Sigmoid colon (tissue), 4 donors: ENCODE results near the gene NPC1.

ENCODE experiments used
- CTCF ChIP-seq, 4 experiments: fragments of 450-650 bp in 3 of 4; fragments of 200-600 bp in 1 of 4; IDR thresholded peaks; one replicate each; pipeline ENCODE4 v1.5.1; 2016 to 2019; ENCODE audit warnings: antibody characterized with exemption in 4 of 4, mild to moderate bottlenecking in 3 of 4, moderate library complexity in 2 of 4
- EP300 ChIP-seq, 4 donors: sonication (generic); formaldehyde crosslinking; IDR thresholded peaks; one replicate each; pipeline ENCODE4 v1.6.1; 2017; ENCODE audit warnings: antibody characterized with exemption in 4 of 4
- POLR2A ChIP-seq, 2 donors: fragments of 450-650 bp; IDR thresholded peaks; one replicate each; pipeline ENCODE4 v1.6.1; 2016; ENCODE audit warnings: antibody characterized with exemption in 2 of 2, mild to moderate bottlenecking in 2 of 2, moderate library complexity in 2 of 2
- POLR2AphosphoS5 ChIP-seq, 4 donors: sonication (generic); formaldehyde crosslinking; IDR thresholded peaks; one replicate each; pipeline ENCODE4 v1.6.1; 2017; ENCODE audit warnings: antibody characterized with exemption in 4 of 4

- TF ChIP-seq CTCF (IDR thresholded peaks at IDR 0.05) (no peak), POLR2AphosphoS5 (IDR thresholded peaks at IDR 0.05) (peak; percentile 77 to 92 (median 82)), EP300 (IDR thresholded peaks at IDR 0.05) (no peak), POLR2A (IDR thresholded peaks at IDR 0.05) (peak; percentile 70 to 91)
These were observed 83.0 kb downstream of the NPC1 start, which contains the start of gene RMC1 for GRCh38 chr18:23503038-23503962.
